HL-60 (cell line): ENCODE measurements around the gene ADAM12.

Experiments
- DNase-seq, 2 experiments: peaks; one replicate each; pipeline ENCODE4 v3.0.0-alpha.2; 2010 to 2020; ENCODE audit warnings: low read depth in 1 of 2, low spot score in 1 of 2
- H3K27ac ChIP-seq: fragments of 250-450 bp; sonication (Bioruptor Pico); replicated peaks from 2 replicates; pipeline ENCODE4 v1.5.1; 2020; ENCODE audit warnings: mild to moderate bottlenecking, moderate library complexity
- H3K27me3 ChIP-seq: fragments of 250-450 bp; sonication (Bioruptor Pico); 2 replicates; pipeline ENCODE4 v1.5.1; 2021; ENCODE audit warnings: mild to moderate bottlenecking, moderate library complexity; ENCODE audit not compliant: insufficient read depth, poor library complexity, severe bottlenecking
- H3K4me3 ChIP-seq: replicated peaks from 2 replicates; pipeline ENCODE4 v1.5.1; 2011; ENCODE audit warnings: mild to moderate bottlenecking, control low read depth, low read length; ENCODE audit not compliant: insufficient read depth
- CTCF ChIP-seq: IDR thresholded peaks from one replicate; pipeline ENCODE4 v1.5.1; 2011; ENCODE audit warnings: low read length, control low read depth, inconsistent platforms; ENCODE audit not compliant: insufficient read depth
- GABPA ChIP-seq: IDR thresholded peaks from 2 replicates; pipeline ENCODE4 v1.6.1; 2012; ENCODE audit warnings: low read depth
- POLR2AphosphoS5 ChIP-seq: IDR thresholded peaks from 2 replicates; pipeline ENCODE4 v1.6.1; 2012; ENCODE audit warnings: low read depth
- SPI1 ChIP-seq: IDR thresholded peaks from 2 replicates; pipeline ENCODE4 v1.6.1; 2012; ENCODE audit warnings: low read depth, mild to moderate bottlenecking, borderline replicate concordance
- TF ChIP-seq, protein P1 (sequence below): IDR thresholded peaks from 2 replicates; pipeline ENCODE4 v1.6.1; 2012; ENCODE audit warnings: low read depth; ENCODE audit not compliant: insufficient replicate concordance

The ADAM12 gene

GRCh38 chr10:126215746-126216631 lies 172.3 kb downstream of the ADAM12 start:
- no peak for DNase-seq
- no peak for TF ChIP-seq POLR2AphosphoS5
- TF ChIP-seq, protein P1, sequence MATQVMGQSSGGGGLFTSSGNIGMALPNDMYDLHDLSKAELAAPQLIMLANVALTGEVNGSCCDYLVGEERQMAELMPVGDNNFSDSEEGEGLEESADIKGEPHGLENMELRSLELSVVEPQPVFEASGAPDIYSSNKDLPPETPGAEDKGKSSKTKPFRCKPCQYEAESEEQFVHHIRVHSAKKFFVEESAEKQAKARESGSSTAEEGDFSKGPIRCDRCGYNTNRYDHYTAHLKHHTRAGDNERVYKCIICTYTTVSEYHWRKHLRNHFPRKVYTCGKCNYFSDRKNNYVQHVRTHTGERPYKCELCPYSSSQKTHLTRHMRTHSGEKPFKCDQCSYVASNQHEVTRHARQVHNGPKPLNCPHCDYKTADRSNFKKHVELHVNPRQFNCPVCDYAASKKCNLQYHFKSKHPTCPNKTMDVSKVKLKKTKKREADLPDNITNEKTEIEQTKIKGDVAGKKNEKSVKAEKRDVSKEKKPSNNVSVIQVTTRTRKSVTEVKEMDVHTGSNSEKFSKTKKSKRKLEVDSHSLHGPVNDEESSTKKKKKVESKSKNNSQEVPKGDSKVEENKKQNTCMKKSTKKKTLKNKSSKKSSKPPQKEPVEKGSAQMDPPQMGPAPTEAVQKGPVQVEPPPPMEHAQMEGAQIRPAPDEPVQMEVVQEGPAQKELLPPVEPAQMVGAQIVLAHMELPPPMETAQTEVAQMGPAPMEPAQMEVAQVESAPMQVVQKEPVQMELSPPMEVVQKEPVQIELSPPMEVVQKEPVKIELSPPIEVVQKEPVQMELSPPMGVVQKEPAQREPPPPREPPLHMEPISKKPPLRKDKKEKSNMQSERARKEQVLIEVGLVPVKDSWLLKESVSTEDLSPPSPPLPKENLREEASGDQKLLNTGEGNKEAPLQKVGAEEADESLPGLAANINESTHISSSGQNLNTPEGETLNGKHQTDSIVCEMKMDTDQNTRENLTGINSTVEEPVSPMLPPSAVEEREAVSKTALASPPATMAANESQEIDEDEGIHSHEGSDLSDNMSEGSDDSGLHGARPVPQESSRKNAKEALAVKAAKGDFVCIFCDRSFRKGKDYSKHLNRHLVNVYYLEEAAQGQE, result no peak
- TF ChIP-seq GABPA, result no peak
- no peak for TF ChIP-seq CTCF
- H3K4me3 ChIP-seq, result no peak overlapping the region
- H3K27me3 ChIP-seq, result no peaks in the 10 kb centered on the region
- no peak overlapping the region for H3K27ac ChIP-seq

GRCh38 chr10:126214679-126215078 lies 173.6 kb downstream of the ADAM12 start:
- H3K27me3 ChIP-seq, result no peaks in the 10 kb centered on the region
- DNase-seq, result no peak
- H3K27ac ChIP-seq, result no peak overlapping the region
- no peak for TF ChIP-seq GABPA
- no peak for TF ChIP-seq POLR2AphosphoS5
- no peak for TF ChIP-seq CTCF
- TF ChIP-seq, protein P1, result no peak
- no peak for TF ChIP-seq SPI1
- no peak overlapping the region for H3K4me3 ChIP-seq

GRCh38 chr10:126214021-126214420 lies 174.3 kb downstream of the ADAM12 start:
- Histone ChIP-seq H3K27me3 (no peaks in the 10 kb centered on the region), H3K4me3 (no peak overlapping the region), H3K27ac (no peak overlapping the region)
- TF ChIP-seq POLR2AphosphoS5, result no peak
- TF ChIP-seq CTCF, result no peak
- TF ChIP-seq, protein P1, result no peak
- no peak for TF ChIP-seq SPI1
- TF ChIP-seq GABPA, result no peak
- no peak for DNase-seq
